Measurements from ENCODE around the gene SMARCC1.

Gene SMARCC1

GRCh38 chr3:47704237-47704612 lies 77.5 kb downstream of the SMARCC1 start:
- no peak for DNase-seq

DNA sequence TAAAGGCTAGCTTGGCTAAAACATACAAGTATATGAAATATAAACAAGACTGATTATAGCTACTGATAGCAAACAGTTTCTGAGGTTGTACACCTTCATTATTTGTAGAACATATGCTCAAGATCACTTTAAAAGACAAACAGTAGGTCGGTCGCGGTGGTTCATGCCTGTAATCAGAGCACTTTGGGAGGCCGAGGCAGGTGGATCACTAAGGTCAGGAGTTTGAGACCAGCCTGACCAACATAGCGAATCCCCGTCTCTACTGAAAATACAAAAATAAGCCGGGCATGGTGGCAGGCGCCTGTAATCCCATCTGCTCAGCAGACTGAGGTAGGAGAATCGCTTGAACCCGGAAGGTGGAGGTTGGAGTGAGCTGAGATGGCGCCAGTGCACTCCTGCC lies 80.3 kb downstream of the SMARCC1 start:
- DNase-seq = no peak

DNA sequence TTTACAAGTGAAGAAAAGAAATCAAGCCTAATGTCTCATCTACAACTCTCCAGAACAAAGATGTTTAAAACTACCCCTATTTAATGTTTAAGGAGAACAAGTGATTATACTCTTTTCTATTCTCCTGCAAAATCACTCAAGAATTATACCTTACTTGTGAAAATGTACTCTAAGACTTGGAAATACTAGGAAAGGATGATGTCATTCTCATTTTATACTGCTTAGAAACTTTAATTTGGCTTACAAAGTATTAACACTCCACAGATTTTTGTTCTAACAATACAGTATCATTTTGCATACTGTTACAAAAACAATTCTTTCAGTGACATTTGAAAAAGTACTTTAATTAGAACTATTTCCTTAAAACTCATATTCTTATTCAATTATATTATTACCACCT lies 89.5 kb downstream of the SMARCC1 start:
- no peak for DNase-seq

- DNase-seq = no peak
Measured at GRCh38 chr3:47688488-47688887, 93.2 kb downstream of the SMARCC1 start.

- no peak for DNase-seq
Measured at GRCh38 chr3:47685037-47685436, 96.7 kb downstream of the SMARCC1 start.

GRCh38 chr3:47681016-47681415 lies 100.7 kb downstream of the SMARCC1 start:
- DNase-seq = no peak

GRCh38 chr3:47678446-47679338 lies 103.0 kb downstream of the SMARCC1 start:
- DNase-seq = no peak

DNA sequence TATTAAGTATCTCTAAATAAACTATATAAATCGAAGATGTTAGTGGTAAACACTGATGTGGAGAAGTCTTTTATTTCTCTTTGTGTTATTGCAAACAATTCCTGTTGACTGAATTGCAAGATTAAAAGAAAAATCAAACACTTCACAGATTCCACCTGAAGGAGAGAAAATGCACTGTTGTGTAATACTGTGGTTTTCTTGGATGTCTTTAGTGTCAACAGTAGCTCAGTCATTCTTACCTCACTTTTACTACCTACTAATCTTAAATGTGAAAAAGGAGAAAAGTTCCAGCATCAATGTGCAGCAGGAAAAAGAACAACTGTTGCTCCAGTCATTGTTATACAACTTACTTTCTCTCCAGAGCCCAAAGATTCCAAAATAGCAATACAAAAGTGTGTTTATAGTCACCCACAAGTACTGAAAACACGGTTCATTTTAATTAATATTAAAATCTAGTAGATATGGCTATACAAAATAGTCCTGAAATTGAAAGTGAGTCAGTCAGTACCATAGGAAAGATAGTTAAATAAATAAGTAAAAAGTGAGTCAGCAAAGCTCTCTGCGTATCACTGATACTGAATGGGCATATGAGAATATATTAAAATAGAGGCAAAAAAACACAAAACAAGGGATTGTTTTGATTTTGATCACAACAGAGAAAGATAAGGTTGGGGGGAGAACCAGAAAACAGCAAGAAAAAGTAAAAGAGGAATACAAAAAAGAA lies 112.5 kb downstream of the SMARCC1 start:
- DNase-seq = no peak

GRCh38 chr3:47666118-47666517 lies 115.6 kb downstream of the SMARCC1 start:
- no peak for DNase-seq

DNA sequence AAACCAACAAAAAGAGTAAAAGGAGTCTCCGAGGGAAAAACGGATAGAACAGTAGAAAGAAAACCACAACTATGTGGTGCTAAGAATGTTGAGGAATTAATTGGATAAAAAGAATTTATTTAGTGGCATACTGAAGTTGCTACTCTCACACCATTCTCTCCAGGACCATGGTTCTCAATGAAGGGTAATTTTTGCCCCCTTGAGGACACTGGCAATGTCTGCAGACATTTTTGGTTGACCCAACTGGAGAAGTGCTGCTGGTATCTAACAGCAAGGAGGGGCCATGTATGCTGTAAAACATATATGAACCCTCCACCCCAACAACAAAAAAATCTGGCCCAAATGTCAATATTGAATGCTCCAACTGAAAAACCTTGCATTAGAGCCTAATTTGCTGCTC lies 117.2 kb downstream of the SMARCC1 start:
- DNase-seq = peak in 1 of 56 donors; percentile 12

DNA sequence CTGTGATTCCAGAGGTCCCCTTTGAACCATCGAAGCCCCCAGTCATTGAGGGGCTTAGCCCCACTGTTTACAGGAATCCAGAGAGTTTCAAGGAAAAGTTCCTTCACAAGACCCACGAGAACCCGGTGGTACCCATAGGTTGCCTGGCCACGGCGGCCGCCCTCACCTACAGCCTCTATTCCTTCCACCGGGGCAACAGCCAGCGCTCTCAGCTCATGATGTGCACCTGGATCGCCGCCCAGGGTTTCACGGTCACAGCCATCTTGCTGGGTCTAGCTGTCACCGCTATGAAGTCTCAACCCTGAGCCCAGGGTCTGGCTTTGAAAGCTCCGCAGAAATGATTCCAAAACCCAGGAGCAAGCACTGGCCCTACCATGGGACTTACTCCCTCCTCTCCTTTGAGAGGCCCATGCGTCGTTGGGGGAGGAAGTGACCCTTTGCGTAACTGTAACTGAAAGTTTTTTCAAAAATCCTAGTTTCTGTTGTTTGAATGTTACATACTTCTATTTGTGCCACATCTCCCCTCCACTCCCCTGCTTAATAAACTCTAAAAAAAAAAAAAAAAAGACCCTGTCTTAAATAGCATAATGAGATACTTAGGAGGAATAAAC lies 118.0 kb downstream of the SMARCC1 start:
- no peak for DNase-seq

- DNase-seq = peak in 8 of 56 donors; percentile 3 to 19 (median 8)
Measured at GRCh38 chr3:47661121-47661752, 120.5 kb downstream of the SMARCC1 start.

GRCh38 chr3:47658444-47658843 lies 123.2 kb downstream of the SMARCC1 start:
- no peak for DNase-seq

DNA sequence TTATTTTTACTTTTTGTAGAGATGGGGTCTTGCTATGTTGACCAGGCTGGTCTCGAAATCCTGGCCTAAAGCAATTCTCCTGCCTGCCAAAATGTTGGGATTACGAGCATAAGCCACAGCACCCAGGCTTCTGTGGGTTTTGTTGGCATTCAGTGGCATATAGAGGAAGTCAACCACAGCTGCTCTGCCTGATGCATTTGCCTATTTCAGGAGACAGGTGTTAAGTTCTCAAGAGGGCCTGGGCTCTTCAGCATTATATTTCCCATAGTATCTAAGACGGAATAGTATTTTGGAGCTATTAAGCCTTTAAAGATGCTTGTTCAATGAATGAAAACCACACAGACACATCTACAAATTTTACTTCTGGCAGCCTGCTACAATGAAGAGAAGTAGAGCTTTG lies 129.6 kb downstream of the SMARCC1 start:
- no peak for DNase-seq

DNA sequence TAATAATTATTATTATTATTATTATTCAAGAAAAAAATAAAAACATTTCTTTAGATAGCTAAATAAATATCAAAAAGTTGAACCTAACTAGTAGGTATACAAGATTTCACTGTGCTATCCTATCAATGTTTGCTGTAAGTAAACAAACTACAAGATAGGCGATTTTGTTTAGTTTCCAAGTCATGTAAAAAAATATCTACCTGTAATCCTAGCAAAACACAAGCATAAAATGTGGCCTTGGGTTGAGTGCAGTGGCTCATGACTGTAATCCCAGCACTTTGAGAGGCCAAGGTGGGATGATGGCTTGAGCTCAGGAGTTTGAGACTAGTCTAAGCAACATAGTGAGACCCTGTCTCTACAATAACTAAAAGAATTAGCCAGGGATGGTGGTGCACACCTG lies 131.4 kb downstream of the SMARCC1 start:
- DNase-seq = no peak

DNA sequence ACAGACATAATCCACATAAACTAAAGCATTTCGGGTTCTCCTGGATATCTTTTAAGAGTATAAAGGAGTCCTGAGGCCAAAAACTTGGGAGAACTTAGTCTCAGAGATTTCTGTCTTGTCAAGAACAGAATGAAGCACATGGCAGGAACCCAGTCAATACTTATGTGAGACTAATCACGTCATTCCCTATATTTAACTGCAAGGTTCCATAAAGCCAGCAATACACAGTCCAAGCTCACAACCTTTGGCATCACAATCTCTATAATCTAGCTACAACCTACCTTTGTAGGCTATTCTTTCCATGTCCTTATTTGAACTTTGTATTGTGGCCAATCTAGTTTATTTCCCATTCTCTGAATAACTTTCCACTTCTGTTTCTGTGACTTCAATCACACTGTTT lies 134.1 kb downstream of the SMARCC1 start:
- no peak for DNase-seq

- DNase-seq = no peak
Measured at GRCh38 chr3:47646362-47646761, 135.3 kb downstream of the SMARCC1 start.

DNA sequence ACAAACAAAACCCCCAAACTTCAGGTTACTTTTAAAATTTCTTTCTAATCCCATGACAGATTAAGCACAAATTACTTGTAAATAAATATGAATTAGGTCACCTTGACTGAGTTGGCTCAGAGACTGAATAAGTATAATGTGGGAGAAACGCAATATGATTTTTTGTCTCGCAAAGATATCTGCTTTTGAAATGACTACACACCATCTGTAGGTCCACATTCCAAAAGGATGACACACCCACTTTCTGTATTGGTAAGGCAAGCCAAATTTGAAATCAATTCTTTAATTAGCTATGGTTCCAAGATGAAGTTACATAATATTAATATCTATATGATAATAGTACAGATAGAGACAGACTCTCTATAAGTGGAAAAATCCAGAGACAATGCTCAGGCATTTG lies 136.1 kb downstream of the SMARCC1 start:
- DNase-seq = no peak

GRCh38 chr3:47643092-47643491 lies 138.6 kb downstream of the SMARCC1 start:
- no peak for DNase-seq

DNA sequence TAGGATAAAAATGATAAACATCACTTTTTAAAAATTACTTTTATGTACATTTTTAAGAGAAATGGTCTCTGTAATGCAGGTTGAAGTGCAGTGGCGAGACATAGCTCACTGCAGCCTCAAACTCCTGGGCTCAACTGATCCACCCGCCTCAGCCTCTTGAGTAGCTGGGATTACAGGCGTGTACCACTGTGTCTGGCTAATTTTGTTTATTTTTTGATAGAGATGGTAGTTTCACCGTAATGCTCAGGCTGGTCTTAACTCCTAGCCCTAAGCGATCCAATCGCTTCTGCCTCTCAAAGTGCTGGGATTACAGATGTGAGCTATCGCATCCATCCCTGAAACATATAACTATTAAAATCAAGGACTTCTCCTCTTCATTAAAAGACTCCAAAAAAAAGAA lies 140.0 kb downstream of the SMARCC1 start:
- DNase-seq = no peak

- DNase-seq = no peak
Measured at GRCh38 chr3:47636921-47637320, 144.8 kb downstream of the SMARCC1 start.

- no peak for DNase-seq
Measured at GRCh38 chr3:47636225-47636624, 145.5 kb downstream of the SMARCC1 start.
